ENCODE measurements around the gene LCP1.

GRCh38 chr13:46085737-46086136 is 96.2 kb downstream of the LCP1 start:
- TF ChIP-seq POLR2AphosphoS5 (IDR thresholded peaks at IDR 0.05; ENCODE audit: low read depth, low read length) (no peak), REST (IDR thresholded peaks at IDR 0.05; ENCODE audit: insufficient read depth in 1 of 2, low read depth in 2 of 2, low read length in 2 of 2) (no peak), SIN3A (IDR thresholded peaks at IDR 0.05; ENCODE audit: borderline replicate concordance, insufficient read depth, low read length) (no peak)
